Embryonic facial prominence (tissue), 1 donor: ENCODE measurements around the gene LPGAT1.
A peak's percentile ranks its signal among the peaks of the same experiment; 100 is the strongest.
"Not testable (repeated sequence)": the region's sequence is repeated elsewhere in the genome, so short reads cannot be mapped to it uniquely, and the experiment has no call there.

Source experiments
- DNase-seq: peaks from one replicate; pipeline ENCODE4 v3.0.0-alpha.2; 2016; ENCODE audit errors: extremely low spot score

LPGAT1 gene

GRCh38 chr1:211830328-211831142 is at the start of gene LPGAT1:
LPGAT1 (minus strand) TSS chr1:211830763; CDS start chr1:211829296, 1,467 bp downstream.
- DNase-seq: peak; percentile 43

GRCh38 chr1:211879475-211879874 is 48.9 kb upstream of the LPGAT1 start:
- no peak for DNase-seq

GRCh38 chr1:211876851-211877590 is 46.5 kb upstream of the LPGAT1 start:
- no peak for DNase-seq

- no peak for DNase-seq
Measured at GRCh38 chr1:211875541-211875940, 45.0 kb upstream of the LPGAT1 start.

- no peak for DNase-seq
Measured at GRCh38 chr1:211874521-211875347, 44.2 kb upstream of the LPGAT1 start.

- not testable (repeated sequence) for DNase-seq
Measured at GRCh38 chr1:211873731-211874130, 43.2 kb upstream of the LPGAT1 start.

GRCh38 chr1:211870156-211870555 is 39.6 kb upstream of the LPGAT1 start:
- no peak for DNase-seq

- DNase-seq: no peak
Measured at GRCh38 chr1:211865180-211865579, 34.6 kb upstream of the LPGAT1 start.

- DNase-seq: no peak
Measured at GRCh38 chr1:211859405-211859804, 28.8 kb upstream of the LPGAT1 start.

GRCh38 chr1:211851174-211851573 is 20.6 kb upstream of the LPGAT1 start:
- no peak for DNase-seq

- DNase-seq: no peak
Measured at GRCh38 chr1:211843507-211844298, 13.1 kb upstream of the LPGAT1 start.

GRCh38 chr1:211843018-211843417 is 12.5 kb upstream of the LPGAT1 start:
- no peak for DNase-seq

- DNase-seq: no peak
Measured at GRCh38 chr1:211842518-211842917, 12.0 kb upstream of the LPGAT1 start.

GRCh38 chr1:211839106-211839505 is 8.5 kb upstream of the LPGAT1 start:
- DNase-seq: no peak

GRCh38 chr1:211833174-211833820 is 2.7 kb upstream of the LPGAT1 start:
- no peak for DNase-seq

- DNase-seq: no peak
Measured at GRCh38 chr1:211832661-211833060, 2.1 kb upstream of the LPGAT1 start.

- no peak for DNase-seq
Measured at GRCh38 chr1:211831558-211832323, 1.2 kb upstream of the LPGAT1 start.

- DNase-seq: no peak
Measured at GRCh38 chr1:211830055-211830327, 572 bp downstream of the LPGAT1 start.

- no peak for DNase-seq
Measured at GRCh38 chr1:211829343-211830054, 1.1 kb downstream of the LPGAT1 start.
